ENCODE data around the gene OR51G2. TPM values are rescaled to one million over a fixed set of nuclear protein-coding genes. Genes with fewer than 3 reads are reported as not detected.
"Not testable (repeated sequence)": the region's sequence is repeated elsewhere in the genome, so short reads cannot be mapped to it uniquely, and the experiment has no call there.

The OR51G2 gene, protein sequence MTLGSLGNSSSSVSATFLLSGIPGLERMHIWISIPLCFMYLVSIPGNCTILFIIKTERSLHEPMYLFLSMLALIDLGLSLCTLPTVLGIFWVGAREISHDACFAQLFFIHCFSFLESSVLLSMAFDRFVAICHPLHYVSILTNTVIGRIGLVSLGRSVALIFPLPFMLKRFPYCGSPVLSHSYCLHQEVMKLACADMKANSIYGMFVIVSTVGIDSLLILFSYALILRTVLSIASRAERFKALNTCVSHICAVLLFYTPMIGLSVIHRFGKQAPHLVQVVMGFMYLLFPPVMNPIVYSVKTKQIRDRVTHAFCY
- polyA plus RNA-seq (2013, experiment 1 of 2) = not detected
- polyA plus RNA-seq (2013, experiment 2 of 2) = not detected

DNA sequence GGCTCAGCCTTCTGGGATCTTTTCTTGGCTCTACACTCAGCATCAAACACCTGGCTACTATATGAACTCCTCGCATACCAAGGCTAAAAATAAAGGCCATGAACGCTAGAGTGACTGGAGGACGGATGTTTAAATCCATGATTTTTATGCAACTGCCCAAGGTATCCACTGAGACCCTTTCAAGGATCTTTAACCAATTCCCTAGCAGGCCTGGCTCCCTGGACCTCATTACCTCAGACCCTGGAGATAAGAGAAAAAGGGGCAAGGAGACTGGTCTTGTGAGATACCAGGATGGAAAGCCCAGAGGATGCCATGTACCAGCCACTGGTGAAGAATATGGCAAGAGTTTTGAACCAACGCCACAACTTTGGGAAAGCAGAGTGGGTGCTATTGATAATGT lies at the start of gene OR51G2:
Gene OR51G2, minus strand, starts transcription at position 101 of the 400 bp plus-strand sequence. CDS start 3,687 bp downstream, outside the sequence.
- Histone ChIP-seq H3K4ac (ENCODE audit: low read depth, low read length) (no peak within 1 kb of the TSS), H4K8ac (ENCODE audit: low read depth, low read length) (no peak within 1 kb of the TSS), H3K56ac (ENCODE audit: low read length) (no peak within 1 kb of the TSS), H3K9ac (ENCODE audit: low read length) (no peak within 1 kb of the TSS), H3K23ac (ENCODE audit: low read length) (no peak within 1 kb of the TSS), H2BK15ac (replicated peaks; ENCODE audit: low read depth) (no peak within 1 kb of the TSS), H4K5ac (ENCODE audit: low read length) (no peak within 1 kb of the TSS), H2BK120ac (ENCODE audit: low read depth, low read length) (no peak within 1 kb of the TSS), H3K36me3 (ENCODE audit: control insufficient read depth, insufficient read depth, low read length) (no peaks in the 10 kb centered on the region), H2BK5ac (ENCODE audit: low read length) (no peak within 1 kb of the TSS), H3K79me2 (ENCODE audit: control insufficient read depth, insufficient read depth, low read length) (no peaks in the 10 kb centered on the region), H3K27ac (ENCODE audit: low read depth, low read length) (no peak within 1 kb of the TSS), H3K4me1 (ENCODE audit: control insufficient read depth, low read depth, low read length) (no peaks in the 10 kb centered on the region), H3K18ac (ENCODE audit: low read length) (no peak within 1 kb of the TSS), H3K27me3 (ENCODE audit: insufficient read depth, low read length, poor library complexity) (no peaks in the 10 kb centered on the region), H3K4me3 (ENCODE audit: low read length) (no peak within 1 kb of the TSS), H3K4me2 (ENCODE audit: low read length) (no peak within 1 kb of the TSS), H2AK5ac (ENCODE audit: low read length) (no peak within 1 kb of the TSS), H3K79me1 (ENCODE audit: low read length) (no peaks in the 10 kb centered on the region)
- no CpG with 5 or more reads among the region's 4 CpGs for WGBS (ENCODE audit: extremely low coverage, insufficient coverage, low lambda C conversion rate)
- DNase-seq = no peak

DNA sequence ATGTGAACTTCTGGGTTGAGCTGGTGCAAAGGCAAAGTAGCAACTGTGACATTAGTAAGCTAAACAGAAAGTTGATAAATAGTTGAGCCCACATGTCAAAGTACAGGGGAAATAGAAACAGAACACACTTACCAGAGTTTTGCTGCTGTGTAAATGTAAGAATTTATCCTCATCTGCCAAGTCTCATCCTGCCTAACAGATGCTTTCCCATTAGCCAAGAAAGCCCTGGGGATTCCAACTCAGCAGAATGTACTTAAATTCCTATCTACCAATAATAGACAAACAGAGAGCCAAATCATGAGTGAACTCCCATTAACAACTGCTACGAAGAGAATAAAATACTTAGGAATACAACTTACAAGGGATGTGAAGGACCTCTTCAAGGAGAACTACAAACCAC lies 43.7 kb upstream of the OR51G2 start:
- H3K9ac ChIP-seq (ENCODE audit: low read length) = no peak overlapping the region
- no peak overlapping the region for H4K5ac ChIP-seq (ENCODE audit: low read length)
- no peak overlapping the region for H3K23ac ChIP-seq (ENCODE audit: low read length)
- no peak overlapping the region for H3K4ac ChIP-seq (ENCODE audit: low read depth, low read length)
- no peaks in the 10 kb centered on the region for H3K27me3 ChIP-seq (ENCODE audit: insufficient read depth, low read length, poor library complexity)
- H3K79me2 ChIP-seq (ENCODE audit: control insufficient read depth, insufficient read depth, low read length) = no peaks in the 10 kb centered on the region
- no peak overlapping the region for H2BK15ac ChIP-seq (replicated peaks; ENCODE audit: low read depth)
- H2AK5ac ChIP-seq (ENCODE audit: low read length) = no peak overlapping the region
- no peak overlapping the region for H2BK120ac ChIP-seq (ENCODE audit: low read depth, low read length)
- H3K4me1 ChIP-seq (ENCODE audit: control insufficient read depth, low read depth, low read length) = no peaks in the 10 kb centered on the region
- H2BK5ac ChIP-seq (ENCODE audit: low read length) = no peak overlapping the region
- no peak overlapping the region for H3K4me3 ChIP-seq (ENCODE audit: low read length)
- no peaks in the 10 kb centered on the region for H3K79me1 ChIP-seq (ENCODE audit: low read length)
- H3K4me2 ChIP-seq (ENCODE audit: low read length) = no peak overlapping the region
- no CpG with 5 or more reads among the region's 1 CpG for WGBS (ENCODE audit: extremely low coverage, insufficient coverage, low lambda C conversion rate)
- no peaks in the 10 kb centered on the region for H3K36me3 ChIP-seq (ENCODE audit: control insufficient read depth, insufficient read depth, low read length)
- no peak for DNase-seq
- no peak overlapping the region for H3K27ac ChIP-seq (ENCODE audit: low read depth, low read length)
- no peak overlapping the region for H3K56ac ChIP-seq (ENCODE audit: low read length)
- H4K8ac ChIP-seq (ENCODE audit: low read depth, low read length) = no peak overlapping the region
- H3K18ac ChIP-seq (ENCODE audit: low read length) = no peak overlapping the region

DNA sequence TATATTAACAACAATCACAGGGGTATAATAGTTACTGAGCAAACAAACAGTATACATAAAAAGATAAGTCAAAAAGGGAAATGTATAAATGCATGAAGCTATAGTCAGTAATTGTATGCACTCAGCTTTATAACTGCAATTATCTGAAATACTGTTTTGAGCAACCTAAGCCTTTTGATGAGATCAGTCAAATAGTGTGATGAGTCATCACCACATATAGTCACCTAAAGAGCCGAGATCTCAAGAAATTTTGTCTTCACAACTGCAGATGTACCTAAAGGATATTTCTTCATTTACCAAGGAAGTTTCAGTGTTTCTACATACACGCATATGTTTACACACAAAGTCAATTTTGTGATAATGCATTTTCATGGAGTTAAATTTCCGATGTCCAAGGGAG lies 41.7 kb upstream of the OR51G2 start:
- Histone ChIP-seq H3K18ac (ENCODE audit: low read length) (no peak overlapping the region), H4K5ac (ENCODE audit: low read length) (no peak overlapping the region), H3K56ac (ENCODE audit: low read length) (no peak overlapping the region), H3K4me2 (ENCODE audit: low read length) (no peak overlapping the region), H3K27ac (ENCODE audit: low read depth, low read length) (no peak overlapping the region), H2BK120ac (ENCODE audit: low read depth, low read length) (no peak overlapping the region), H3K9ac (ENCODE audit: low read length) (no peak overlapping the region), H2BK5ac (ENCODE audit: low read length) (no peak overlapping the region), H3K4me3 (ENCODE audit: low read length) (no peak overlapping the region), H3K4me1 (ENCODE audit: control insufficient read depth, low read depth, low read length) (no peaks in the 10 kb centered on the region), H3K27me3 (ENCODE audit: insufficient read depth, low read length, poor library complexity) (no peaks in the 10 kb centered on the region), H3K79me1 (ENCODE audit: low read length) (no peaks in the 10 kb centered on the region), H4K8ac (ENCODE audit: low read depth, low read length) (no peak overlapping the region), H2BK15ac (replicated peaks; ENCODE audit: low read depth) (no peak overlapping the region), H3K4ac (ENCODE audit: low read depth, low read length) (no peak overlapping the region), H2AK5ac (ENCODE audit: low read length) (no peak overlapping the region), H3K79me2 (ENCODE audit: control insufficient read depth, insufficient read depth, low read length) (no peaks in the 10 kb centered on the region), H3K23ac (ENCODE audit: low read length) (no peak overlapping the region), H3K36me3 (ENCODE audit: control insufficient read depth, insufficient read depth, low read length) (no peaks in the 10 kb centered on the region)
- WGBS (ENCODE audit: extremely low coverage, insufficient coverage, low lambda C conversion rate) = no CpG with 5 or more reads among the region's 3 CpGs
- no peak for DNase-seq

DNA sequence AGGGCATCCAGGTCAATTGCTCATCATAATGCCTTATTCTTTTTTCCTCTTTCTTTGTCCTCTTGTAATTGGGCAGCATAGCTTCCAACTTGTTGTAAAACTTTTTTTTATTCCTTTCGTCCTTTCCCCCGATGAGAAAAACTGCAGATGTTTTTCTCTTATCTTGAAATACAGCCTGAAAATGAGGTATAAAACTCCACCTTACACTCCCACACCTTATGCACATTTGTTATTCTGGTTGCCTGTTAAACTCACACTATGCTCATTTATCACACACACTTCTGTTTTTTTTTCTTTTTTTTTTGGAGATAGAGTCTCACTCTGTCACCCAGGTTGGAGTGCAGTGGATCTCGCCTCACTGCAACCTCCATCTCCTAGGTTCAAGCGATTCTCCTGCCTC lies 38.2 kb upstream of the OR51G2 start:
- no peak overlapping the region for H4K8ac ChIP-seq (ENCODE audit: low read depth, low read length)
- H3K4me1 ChIP-seq (ENCODE audit: control insufficient read depth, low read depth, low read length) = no peaks in the 10 kb centered on the region
- H2BK15ac ChIP-seq (replicated peaks; ENCODE audit: low read depth) = no peak overlapping the region
- no peaks in the 10 kb centered on the region for H3K79me1 ChIP-seq (ENCODE audit: low read length)
- H3K9ac ChIP-seq (ENCODE audit: low read length) = no peak overlapping the region
- no CpG with 5 or more reads among the region's 4 CpGs for WGBS (ENCODE audit: extremely low coverage, insufficient coverage, low lambda C conversion rate)
- H3K27me3 ChIP-seq (ENCODE audit: insufficient read depth, low read length, poor library complexity) = no peaks in the 10 kb centered on the region
- no peaks in the 10 kb centered on the region for H3K79me2 ChIP-seq (ENCODE audit: control insufficient read depth, insufficient read depth, low read length)
- DNase-seq = no peak
- no peak overlapping the region for H3K27ac ChIP-seq (ENCODE audit: low read depth, low read length)
- H2BK120ac ChIP-seq (ENCODE audit: low read depth, low read length) = no peak overlapping the region
- no peak overlapping the region for H2BK5ac ChIP-seq (ENCODE audit: low read length)
- H2AK5ac ChIP-seq (ENCODE audit: low read length) = no peak overlapping the region
- no peak overlapping the region for H3K4me3 ChIP-seq (ENCODE audit: low read length)
- H3K36me3 ChIP-seq (ENCODE audit: control insufficient read depth, insufficient read depth, low read length) = no peaks in the 10 kb centered on the region
- no peak overlapping the region for H3K4ac ChIP-seq (ENCODE audit: low read depth, low read length)
- no peak overlapping the region for H3K56ac ChIP-seq (ENCODE audit: low read length)
- H3K23ac ChIP-seq (ENCODE audit: low read length) = no peak overlapping the region
- no peak overlapping the region for H3K18ac ChIP-seq (ENCODE audit: low read length)
- no peak overlapping the region for H4K5ac ChIP-seq (ENCODE audit: low read length)
- H3K4me2 ChIP-seq (ENCODE audit: low read length) = no peak overlapping the region

- not testable (repeated sequence) for H2AK5ac ChIP-seq (ENCODE audit: low read length); H3K4me3 ChIP-seq (ENCODE audit: low read length); H3K79me1 ChIP-seq (ENCODE audit: low read length); H2BK5ac ChIP-seq (ENCODE audit: low read length); H3K23ac ChIP-seq (ENCODE audit: low read length); H3K27me3 ChIP-seq (ENCODE audit: insufficient read depth, low read length, poor library complexity); H2BK15ac ChIP-seq (replicated peaks; ENCODE audit: low read depth); H3K4ac ChIP-seq (ENCODE audit: low read depth, low read length); H3K56ac ChIP-seq (ENCODE audit: low read length); H3K9ac ChIP-seq (ENCODE audit: low read length); H3K36me3 ChIP-seq (ENCODE audit: control insufficient read depth, insufficient read depth, low read length); H3K18ac ChIP-seq (ENCODE audit: low read length); H3K4me1 ChIP-seq (ENCODE audit: control insufficient read depth, low read depth, low read length); H3K4me2 ChIP-seq (ENCODE audit: low read length); H4K5ac ChIP-seq (ENCODE audit: low read length); H3K79me2 ChIP-seq (ENCODE audit: control insufficient read depth, insufficient read depth, low read length); H4K8ac ChIP-seq (ENCODE audit: low read depth, low read length); H2BK120ac ChIP-seq (ENCODE audit: low read depth, low read length); H3K27ac ChIP-seq (ENCODE audit: low read depth, low read length); DNase-seq
- no CpG with 5 or more reads among the region's 2 CpGs for WGBS (ENCODE audit: extremely low coverage, insufficient coverage, low lambda C conversion rate)
These were observed 36.5 kb upstream of the OR51G2 start, which contains the start of gene OR51A2 for GRCh38 chr11:4955613-4956012. Gene OR51A2, minus strand, starts transcription at chr11:4955713. Its CDS starts 0 bp downstream, at chr11:4955713.

DNA sequence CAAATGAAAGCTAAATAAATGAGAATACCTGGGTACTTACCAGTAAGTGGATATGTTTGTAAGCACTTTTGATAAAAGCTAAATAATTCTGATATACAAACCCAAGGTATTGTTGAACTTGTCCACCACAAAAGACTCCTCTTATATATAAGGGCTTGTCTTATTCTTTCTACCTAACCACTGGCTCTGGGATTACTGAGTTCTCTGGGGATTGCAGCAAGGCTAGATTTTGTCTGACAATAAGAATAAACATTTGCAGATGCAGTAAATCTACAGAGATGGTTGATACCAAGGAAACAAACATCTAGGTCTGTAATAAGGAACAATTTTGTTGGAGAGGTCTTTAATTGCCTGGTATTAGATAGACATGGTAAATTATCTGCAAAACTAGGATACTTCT lies 28.4 kb upstream of the OR51G2 start, which contains the start of gene OR51A4:
Gene OR51A4, minus strand, starts transcription at position 101 of the 400 bp plus-strand sequence. CDS start 505 bp downstream, outside the sequence.
- no peak within 1 kb of the TSS for H3K23ac ChIP-seq (ENCODE audit: low read length)
- H2BK15ac ChIP-seq (replicated peaks; ENCODE audit: low read depth) = no peak within 1 kb of the TSS
- no peak within 1 kb of the TSS for H4K5ac ChIP-seq (ENCODE audit: low read length)
- no peak within 1 kb of the TSS for H3K9ac ChIP-seq (ENCODE audit: low read length)
- no peaks in the 10 kb centered on the region for H3K79me1 ChIP-seq (ENCODE audit: low read length)
- H3K27me3 ChIP-seq (ENCODE audit: insufficient read depth, low read length, poor library complexity) = no peaks in the 10 kb centered on the region
- H3K27ac ChIP-seq (ENCODE audit: low read depth, low read length) = no peak within 1 kb of the TSS
- H3K36me3 ChIP-seq (ENCODE audit: control insufficient read depth, insufficient read depth, low read length) = no peaks in the 10 kb centered on the region
- no peak within 1 kb of the TSS for H3K4ac ChIP-seq (ENCODE audit: low read depth, low read length)
- H2BK120ac ChIP-seq (ENCODE audit: low read depth, low read length) = no peak within 1 kb of the TSS
- H4K8ac ChIP-seq (ENCODE audit: low read depth, low read length) = no peak within 1 kb of the TSS
- no peak for DNase-seq
- H3K4me1 ChIP-seq (ENCODE audit: control insufficient read depth, low read depth, low read length) = no peaks in the 10 kb centered on the region
- no peak within 1 kb of the TSS for H2BK5ac ChIP-seq (ENCODE audit: low read length)
- H3K4me2 ChIP-seq (ENCODE audit: low read length) = no peak within 1 kb of the TSS
- H3K79me2 ChIP-seq (ENCODE audit: control insufficient read depth, insufficient read depth, low read length) = no peaks in the 10 kb centered on the region
- no peak within 1 kb of the TSS for H3K4me3 ChIP-seq (ENCODE audit: low read length)
- no peak within 1 kb of the TSS for H3K56ac ChIP-seq (ENCODE audit: low read length)
- H3K18ac ChIP-seq (ENCODE audit: low read length) = no peak within 1 kb of the TSS
- H2AK5ac ChIP-seq (ENCODE audit: low read length) = no peak within 1 kb of the TSS

All from mesendoderm (in vitro differentiated cells).